ENCODE measurements around the gene SERPINB12. TPM values are rescaled to one million over a fixed set of nuclear protein-coding genes. Genes with fewer than 3 reads are reported as not detected.

SERPINB12 gene
- total and polyA plus RNA-seq, 10 of the 15 experiments (the other 5 are each of a cell fraction or from before 2014, with no cell fraction given): not detected

DNA sequence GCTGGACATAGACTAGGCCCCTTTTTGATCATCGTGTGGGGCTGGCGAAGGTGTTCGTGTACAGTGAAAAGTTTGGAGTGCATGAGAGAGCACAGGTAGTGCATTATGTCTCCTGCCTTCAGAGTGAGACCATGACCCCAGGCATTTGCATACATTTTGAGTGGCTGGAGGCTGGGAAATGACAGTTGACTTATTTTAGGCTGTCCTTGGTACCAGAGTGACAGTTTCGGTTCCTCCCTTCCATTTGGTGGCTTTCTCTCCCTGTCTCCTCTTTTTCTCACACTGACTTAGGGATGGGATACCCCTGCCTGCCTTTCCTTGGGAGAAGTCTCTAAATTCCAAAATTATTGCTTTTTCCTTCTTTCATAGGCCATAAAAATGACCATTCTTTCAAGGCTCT is 20.1 kb downstream of the SERPINB12 start:
- SMC1A ChIA-PET (ENCODE audit: uncharacterized antibody, unreplicated experiment): interaction anchor here (0.9 to 1.4 kb wide), 3 partner anchors 14 to 20 kb away, joined by 3 to 4 read pairs (median 3); no protein-coding TSS in a partner anchor
- Histone ChIP-seq H3K36me3 (ENCODE audit: control insufficient read depth in 2 of 2, insufficient read depth in 2 of 2, low read length in 1 of 2) (no peaks in the 10 kb centered on the region), H2AFZ (ENCODE audit: control insufficient read depth, low read depth, low read length) (no peak overlapping the region; the same call in 1 of the 2 replicates), H4K20me1 (ENCODE audit: control insufficient read depth, insufficient read depth) (no peaks in the 10 kb centered on the region), H3K9me3 (replicated peaks; ENCODE audit: control insufficient read depth, insufficient read depth, low read length) (no peaks in the 10 kb centered on the region), H3K4me2 (ENCODE audit: control insufficient read depth, insufficient read depth) (no peak overlapping the region), H3K4me3 (no peak overlapping the region), H3K27me3 (replicated peaks in 1 of 2; ENCODE audit: control insufficient read depth in 2 of 2, insufficient read depth in 2 of 2, low read length in 1 of 2) (no peaks in the 10 kb centered on the region), H3K79me2 (ENCODE audit: control insufficient read depth, insufficient read depth, low read length) (no peaks in the 10 kb centered on the region), H3K9ac (ENCODE audit: control insufficient read depth, insufficient read depth, low read length) (no peak overlapping the region), H3K27ac (ENCODE audit: control insufficient read depth, insufficient read depth) (no peak overlapping the region), H3K4me1 (ENCODE audit: control insufficient read depth, insufficient read depth, low read length) (peaks cover 10% of the 10 kb centered on the region)
- BruUV-seq (replicated peaks): no TSS peak
- RAD21 ChIA-PET (ENCODE audit: unreplicated experiment): interaction anchor here (0.8 to 1.2 kb wide), 2 partner anchors 44 to 50 kb away, joined by 3 to 6 read pairs; no protein-coding TSS in a partner anchor
- in situ Hi-C loops (cut with MboI) (no loop called here), intact Hi-C loops (cut with micrococcal nuclease; ENCODE audit: unreplicated experiment) (no loop called here)
- POLR2A ChIA-PET: no interaction called here
- DNase-seq (ENCODE audit: low read depth, low spot score): peak; percentile 17
- CTCF ChIA-PET: interaction anchor here (0.8 to 5.7 kb wide), 4 partner anchors 12 to 44 kb away, joined by 3 to 26 read pairs (median 10); no protein-coding TSS in a partner anchor
- peak; percentile 71 for ATAC-seq
- FAIRE-seq: no peak
- 24% methylated on average over 4 of the region's 4 CpGs for WGBS (ENCODE audit: insufficient coverage, insufficient replicate concordance, low lambda C conversion rate, missing lambda C conversion rate)
- no peak for TF ChIP-seq NFYA (IDR thresholded peaks at IDR 0.05; ENCODE audit: borderline replicate concordance, low read depth, low read length)
- TF ChIP-seq SPI1 (IDR thresholded peaks at IDR 0.05; ENCODE audit: borderline replicate concordance, insufficient read depth, low read depth, low read length): peak; percentile 86
- no peak for TF ChIP-seq SREBF1 (IDR thresholded peaks at IDR 0.05; ENCODE audit: low read length)
- no peak for TF ChIP-seq HDGF (IDR thresholded peaks at IDR 0.05)
- TF ChIP-seq MEF2B (IDR thresholded peaks at IDR 0.05; ENCODE audit: partially characterized antibody, poor library complexity, severe bottlenecking): peak; percentile 64
- no peak for TF ChIP-seq ZSCAN29 (IDR thresholded peaks at IDR 0.05)
- TF ChIP-seq SMC3 (IDR thresholded peaks at IDR 0.05; ENCODE audit: borderline replicate concordance, low read length): no peak
- TF ChIP-seq TCF7 (IDR thresholded peaks at IDR 0.05; ENCODE audit: borderline replicate concordance): no peak
- no peak for TF ChIP-seq POLR2AphosphoS2 (IDR thresholded peaks at IDR 0.05; ENCODE audit: low read depth, low read length)
- TF ChIP-seq ETV6 (conservative IDR thresholded peaks at IDR 0.05 in 1 of 2, IDR thresholded peaks at IDR 0.05 in 1 of 2; ENCODE audit: borderline replicate concordance in 1 of 2, low read depth in 1 of 2): no peak
- no peak for TF ChIP-seq STAT1 (conservative IDR thresholded peaks at IDR 0.05)
- TF ChIP-seq SUZ12 (IDR thresholded peaks at IDR 0.05; ENCODE audit: unreplicated experiment): no peak
- TF ChIP-seq GATAD2B (conservative IDR thresholded peaks at IDR 0.05; ENCODE audit: low read depth): no peak
- TF ChIP-seq CBFB (IDR thresholded peaks at IDR 0.05; ENCODE audit: low read depth): no peak
- peak; percentile 46 for TF ChIP-seq RUNX3 (IDR thresholded peaks at IDR 0.05; ENCODE audit: low read length)
- TF ChIP-seq ZNF274 (IDR thresholded peaks at IDR 0.05; ENCODE audit: insufficient read depth, insufficient read length): no peak
- TF ChIP-seq NR2F1 (conservative IDR thresholded peaks at IDR 0.05): 0 out of 2 replicates have a peak, but pooled peaks have one; percentile 23
- no peak for TF ChIP-seq SMAD5 (IDR thresholded peaks at IDR 0.05; ENCODE audit: low read depth)
- TF ChIP-seq, protein P1, sequence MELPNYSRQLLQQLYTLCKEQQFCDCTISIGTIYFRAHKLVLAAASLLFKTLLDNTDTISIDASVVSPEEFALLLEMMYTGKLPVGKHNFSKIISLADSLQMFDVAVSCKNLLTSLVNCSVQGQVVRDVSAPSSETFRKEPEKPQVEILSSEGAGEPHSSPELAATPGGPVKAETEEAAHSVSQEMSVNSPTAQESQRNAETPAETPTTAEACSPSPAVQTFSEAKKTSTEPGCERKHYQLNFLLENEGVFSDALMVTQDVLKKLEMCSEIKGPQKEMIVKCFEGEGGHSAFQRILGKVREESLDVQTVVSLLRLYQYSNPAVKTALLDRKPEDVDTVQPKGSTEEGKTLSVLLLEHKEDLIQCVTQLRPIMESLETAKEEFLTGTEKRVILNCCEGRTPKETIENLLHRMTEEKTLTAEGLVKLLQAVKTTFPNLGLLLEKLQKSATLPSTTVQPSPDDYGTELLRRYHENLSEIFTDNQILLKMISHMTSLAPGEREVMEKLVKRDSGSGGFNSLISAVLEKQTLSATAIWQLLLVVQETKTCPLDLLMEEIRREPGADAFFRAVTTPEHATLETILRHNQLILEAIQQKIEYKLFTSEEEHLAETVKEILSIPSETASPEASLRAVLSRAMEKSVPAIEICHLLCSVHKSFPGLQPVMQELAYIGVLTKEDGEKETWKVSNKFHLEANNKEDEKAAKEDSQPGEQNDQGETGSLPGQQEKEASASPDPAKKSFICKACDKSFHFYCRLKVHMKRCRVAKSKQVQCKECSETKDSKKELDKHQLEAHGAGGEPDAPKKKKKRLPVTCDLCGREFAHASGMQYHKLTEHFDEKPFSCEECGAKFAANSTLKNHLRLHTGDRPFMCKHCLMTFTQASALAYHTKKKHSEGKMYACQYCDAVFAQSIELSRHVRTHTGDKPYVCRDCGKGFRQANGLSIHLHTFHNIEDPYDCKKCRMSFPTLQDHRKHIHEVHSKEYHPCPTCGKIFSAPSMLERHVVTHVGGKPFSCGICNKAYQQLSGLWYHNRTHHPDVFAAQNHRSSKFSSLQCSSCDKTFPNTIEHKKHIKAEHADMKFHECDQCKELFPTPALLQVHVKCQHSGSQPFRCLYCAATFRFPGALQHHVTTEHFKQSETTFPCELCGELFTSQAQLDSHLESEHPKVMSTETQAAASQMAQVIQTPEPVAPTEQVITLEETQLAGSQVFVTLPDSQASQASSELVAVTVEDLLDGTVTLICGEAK (IDR thresholded peaks at IDR 0.05; ENCODE audit: borderline replicate concordance): no peak
- no peak for TF ChIP-seq SIX5 (IDR thresholded peaks at IDR 0.05; ENCODE audit: low read depth, low read length, severe bottlenecking)
- no peak for TF ChIP-seq BMI1 (IDR thresholded peaks at IDR 0.05; ENCODE audit: borderline replicate concordance)
- no peak for TF ChIP-seq ZNF384 (IDR thresholded peaks at IDR 0.05; ENCODE audit: borderline replicate concordance, low read depth, low read length)
- TF ChIP-seq CHD1 (IDR thresholded peaks at IDR 0.05; ENCODE audit: low read depth, low read length): no peak
- TF ChIP-seq ZNF622 (IDR thresholded peaks at IDR 0.05): no peak
- no peak for TF ChIP-seq PAX5 (IDR thresholded peaks at IDR 0.05; ENCODE audit: borderline replicate concordance, low read depth, low read length)

All from GM12878 (cell line).